Glomerular endothelial cell (primary cell): ENCODE measurements around the gene PDLIM1. TPM values are rescaled to one million over a fixed set of nuclear protein-coding genes. Genes with fewer than 3 reads are reported as not detected.

ENCODE experiments used
- DNase-seq: peaks from one replicate; pipeline ENCODE4 v3.0.0-alpha.2; 2011; ENCODE audit warnings: low read depth, low spot score; ENCODE audit errors: extremely low read depth
- total RNA-seq: library from RNA; depleted of rRNA; stranded (reverse); fragments of >200 nt; gene quantifications from 2 replicates; pipeline ENCODE4 v1.2.3, GENCODE V29; 2015

The PDLIM1 gene
- total RNA-seq, 1 donor from 2014 or later, result 110 TPM

DNA sequence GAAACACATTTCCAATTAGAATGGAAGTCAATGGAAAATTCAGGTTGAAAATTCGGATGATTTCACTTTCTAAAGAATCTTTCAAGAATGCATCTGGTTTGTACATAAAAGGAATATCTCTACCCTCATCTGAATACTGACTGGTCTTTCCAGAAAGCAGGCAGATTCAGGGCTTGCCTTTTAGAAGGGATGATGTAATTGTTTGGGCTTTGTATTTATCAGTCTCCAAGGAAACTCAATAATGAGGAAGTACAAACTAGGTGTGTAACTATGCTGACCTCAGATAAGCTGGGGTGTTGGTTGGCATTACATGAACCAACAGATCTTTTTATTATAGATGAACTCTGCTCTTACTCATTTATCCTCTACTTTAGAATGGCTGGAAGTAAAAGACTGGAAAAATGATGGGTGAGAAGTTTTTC is 24.1 kb downstream of the PDLIM1 start:
- peak; percentile 94 for DNase-seq

DNA sequence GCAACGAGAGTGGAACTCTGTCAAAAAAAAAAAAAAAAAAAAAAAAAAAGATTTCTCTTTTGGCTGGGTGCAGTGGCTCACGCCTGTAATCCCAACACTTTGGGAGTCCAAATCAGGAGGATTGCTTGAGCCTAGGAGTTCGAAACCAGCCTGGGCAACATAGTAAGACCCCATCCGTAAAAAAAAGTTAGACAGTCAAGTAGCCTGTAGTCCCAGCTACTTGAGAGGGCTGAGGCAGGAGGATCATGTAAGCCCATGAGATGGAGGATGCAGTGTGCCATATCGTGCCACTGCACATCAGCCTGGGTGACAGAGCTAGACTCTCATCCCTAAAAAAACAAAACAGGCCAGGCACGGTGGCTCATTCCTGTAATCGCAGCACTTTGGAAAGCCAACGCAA is 25.2 kb downstream of the PDLIM1 start:
- DNase-seq, result no peak

DNA sequence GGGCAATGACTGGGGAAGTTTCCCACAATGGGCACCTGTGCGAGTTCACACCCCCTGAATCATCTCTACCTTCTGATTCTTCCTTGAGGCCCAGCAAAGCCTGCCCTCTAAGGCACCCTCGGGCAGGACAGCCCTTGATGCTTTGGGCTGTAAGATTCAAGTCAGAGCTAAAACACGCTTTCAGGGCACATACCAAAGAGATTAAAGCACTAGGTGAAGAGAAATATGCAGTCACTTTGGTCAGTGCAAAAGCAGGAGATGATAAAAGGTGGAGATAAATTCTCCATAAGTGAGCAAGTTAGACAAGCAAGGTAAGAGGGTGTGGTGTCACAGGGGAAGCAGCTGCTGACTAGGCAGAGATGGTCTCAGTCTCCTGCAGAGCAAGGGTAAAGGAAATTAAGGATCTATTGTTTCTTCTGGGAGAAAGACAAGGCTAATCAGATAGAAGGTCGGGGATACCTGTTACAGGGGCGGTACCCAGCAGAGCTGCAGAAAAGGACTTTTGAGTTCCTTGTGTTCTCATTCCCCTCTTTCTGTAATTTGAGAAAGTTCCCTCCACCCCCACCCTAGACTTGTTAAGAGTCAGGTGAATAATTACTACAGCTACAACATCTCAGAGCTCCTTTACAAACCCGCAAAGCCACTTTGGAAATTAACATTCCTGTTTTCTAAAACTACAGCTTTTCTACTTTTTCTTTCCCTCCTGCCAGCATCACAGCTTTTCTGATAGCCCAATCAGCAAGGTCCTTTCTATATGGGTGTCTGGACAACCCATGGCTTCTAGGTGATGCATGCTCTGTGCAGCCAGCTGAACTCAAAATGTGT is 26.4 kb downstream of the PDLIM1 start:
- no peak for DNase-seq

DNA sequence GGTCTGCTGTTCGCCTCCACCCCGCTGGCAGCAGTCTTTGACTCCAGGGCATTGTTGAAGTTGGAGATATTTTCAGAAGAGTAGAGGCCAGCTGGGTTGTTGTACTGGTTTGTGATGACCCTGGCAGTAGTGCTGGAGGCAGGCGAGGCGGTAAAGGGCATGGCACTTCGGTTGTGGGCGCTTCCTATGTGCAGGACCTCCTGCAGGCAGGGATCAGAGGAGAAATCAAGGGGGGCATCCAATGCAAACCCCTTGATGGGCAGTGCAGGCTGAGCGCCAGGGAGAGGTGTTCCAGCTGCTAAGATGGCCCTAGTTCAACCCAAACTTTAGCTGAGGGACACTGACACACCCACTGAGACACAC is 27.0 kb downstream of the PDLIM1 start:
- no peak for DNase-seq

DNA sequence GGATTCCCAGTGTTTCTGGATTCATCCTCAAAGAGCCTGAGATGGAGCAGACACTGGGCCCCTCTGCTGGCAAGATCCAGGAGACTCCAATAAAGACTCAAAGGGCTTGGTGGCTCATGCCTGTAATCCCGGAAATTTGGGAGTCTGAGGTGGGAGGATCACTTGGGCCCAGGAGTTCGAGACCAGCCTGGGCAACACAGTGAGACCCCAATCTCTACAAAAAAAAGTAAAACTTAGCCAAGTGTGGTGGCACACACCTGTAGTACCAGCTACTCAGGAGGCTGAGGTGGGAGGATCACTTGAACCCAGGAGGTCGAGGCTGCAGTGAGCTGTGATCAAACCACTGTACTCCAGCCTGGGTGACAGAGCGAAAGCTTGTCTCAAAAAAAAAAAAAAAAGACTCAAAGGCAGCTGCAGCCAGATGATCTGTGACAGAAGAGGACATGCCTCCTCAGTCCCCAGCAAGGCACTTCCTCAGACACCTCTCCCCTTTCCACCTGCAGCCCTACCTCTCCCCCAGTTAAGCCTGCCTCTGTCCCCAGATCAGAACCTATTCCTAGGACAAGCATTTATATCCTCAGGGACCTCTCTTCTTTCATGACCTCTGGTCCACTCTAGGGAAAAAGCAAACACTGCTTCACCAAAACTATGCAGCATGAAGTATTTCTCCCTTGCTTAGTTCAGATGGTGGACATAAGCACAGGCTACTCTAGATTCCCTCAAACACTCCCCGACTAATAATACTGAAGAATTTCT is 27.9 kb downstream of the PDLIM1 start:
- DNase-seq, result no peak

DNA sequence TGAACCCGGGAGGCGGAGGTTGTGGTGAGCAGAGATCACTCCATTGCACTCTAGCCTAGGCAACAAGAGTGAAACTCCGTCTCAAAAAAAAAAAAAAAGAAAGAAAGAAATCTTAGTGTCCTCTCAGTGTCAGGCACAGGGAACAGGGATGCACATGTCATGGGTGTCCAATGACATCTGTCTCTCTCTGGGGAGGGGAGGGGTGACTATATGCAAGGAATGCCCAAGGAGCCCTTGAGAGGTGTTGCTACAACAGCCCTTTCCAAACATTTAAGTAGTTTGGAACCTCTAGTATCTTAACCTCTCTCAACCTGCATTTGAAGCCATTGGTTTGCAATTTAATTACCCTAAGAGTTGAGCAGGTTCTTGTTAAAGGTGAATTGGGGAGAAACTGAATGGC is 28.9 kb downstream of the PDLIM1 start:
- no peak for DNase-seq

DNA sequence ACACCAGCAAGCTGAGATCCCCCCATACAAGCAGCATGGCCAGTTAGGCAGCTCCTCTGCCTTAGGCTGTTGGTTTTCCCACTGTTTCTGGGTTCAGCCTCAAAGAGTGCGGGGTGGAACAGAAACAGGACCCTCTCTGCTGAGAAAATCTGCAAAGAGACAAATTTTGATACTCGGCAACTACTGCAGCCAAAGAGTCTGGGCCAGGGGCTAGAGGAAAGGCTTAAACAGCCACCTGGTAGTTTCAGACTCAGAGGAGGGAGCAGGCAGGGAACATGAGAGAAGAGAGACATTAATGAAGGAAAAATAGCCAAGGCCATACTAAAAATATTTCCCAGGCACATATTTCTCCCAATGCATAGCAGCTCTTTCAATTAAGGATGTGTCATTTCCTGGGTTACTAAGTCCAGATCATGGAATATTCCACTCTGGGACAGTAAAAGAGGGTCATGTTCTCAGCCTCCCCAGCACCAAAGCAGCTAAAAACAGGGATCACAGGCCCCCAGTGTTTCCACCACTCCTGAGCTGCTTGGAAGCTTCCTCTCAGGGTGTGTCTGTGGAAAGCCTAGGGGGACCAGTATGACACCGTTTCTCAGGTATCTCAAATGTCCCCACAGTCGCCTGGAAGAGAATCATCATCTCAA is 29.8 kb downstream of the PDLIM1 start:
- no peak for DNase-seq

DNA sequence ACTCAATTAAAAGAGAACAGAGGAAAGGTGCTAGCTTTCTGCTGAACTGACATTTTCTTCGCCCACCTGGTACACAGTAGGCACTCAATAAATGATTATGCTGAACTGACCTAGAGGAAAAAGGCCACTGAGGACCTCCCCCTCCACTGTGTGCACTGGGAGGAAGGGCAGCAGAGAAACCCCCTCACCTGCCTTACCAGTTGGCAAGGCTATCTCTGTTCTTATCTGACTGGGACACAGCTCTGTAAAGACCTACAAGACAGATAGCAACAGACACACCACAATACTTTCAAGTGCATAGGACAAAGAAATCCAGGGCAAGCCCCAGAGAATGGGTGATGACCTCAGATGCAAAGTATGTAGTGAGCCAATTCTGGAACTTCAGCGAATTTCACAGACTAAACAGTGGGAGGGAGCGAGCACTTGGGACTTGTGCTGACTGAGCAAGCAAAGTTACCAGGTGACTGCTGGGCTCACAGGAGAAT is 30.4 kb downstream of the PDLIM1 start:
- no peak for DNase-seq

DNA sequence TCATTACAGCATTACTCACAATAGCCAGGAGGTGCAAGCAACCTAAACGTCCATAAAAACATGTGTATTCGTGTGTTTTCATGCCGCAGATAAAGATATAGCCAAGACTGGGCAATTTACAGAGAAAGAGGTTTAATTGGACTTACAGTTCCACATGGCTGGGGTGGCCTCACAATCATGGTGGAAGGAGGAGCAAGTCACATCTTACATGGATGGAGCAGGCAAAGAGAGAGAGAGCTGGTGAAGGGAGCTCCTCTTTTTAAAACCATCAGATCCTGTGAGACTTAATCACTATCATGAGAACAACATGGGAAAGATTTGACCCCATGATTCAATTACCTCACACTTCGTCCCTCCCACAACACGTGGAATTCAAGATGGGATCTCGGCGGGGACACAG is 33.0 kb downstream of the PDLIM1 start:
- DNase-seq, result no peak

DNA sequence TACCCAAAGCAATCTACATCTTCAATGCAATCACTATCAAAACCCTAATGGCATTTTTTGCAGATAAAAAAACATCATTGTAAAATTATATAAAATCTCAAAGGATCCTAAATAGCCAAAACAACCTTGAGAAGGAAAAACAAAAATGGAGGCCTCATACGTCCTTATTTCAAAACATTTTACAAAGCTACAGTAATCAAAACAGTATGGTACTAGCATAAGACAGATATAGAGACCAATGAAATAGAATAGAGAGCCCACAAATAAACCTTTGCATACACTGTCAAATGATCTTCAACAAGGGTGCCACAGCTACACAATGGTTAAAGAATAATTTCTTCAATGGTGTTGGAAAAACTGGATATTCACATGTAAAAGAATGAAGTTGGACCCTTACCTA is 34.5 kb downstream of the PDLIM1 start:
- no peak for DNase-seq

DNA sequence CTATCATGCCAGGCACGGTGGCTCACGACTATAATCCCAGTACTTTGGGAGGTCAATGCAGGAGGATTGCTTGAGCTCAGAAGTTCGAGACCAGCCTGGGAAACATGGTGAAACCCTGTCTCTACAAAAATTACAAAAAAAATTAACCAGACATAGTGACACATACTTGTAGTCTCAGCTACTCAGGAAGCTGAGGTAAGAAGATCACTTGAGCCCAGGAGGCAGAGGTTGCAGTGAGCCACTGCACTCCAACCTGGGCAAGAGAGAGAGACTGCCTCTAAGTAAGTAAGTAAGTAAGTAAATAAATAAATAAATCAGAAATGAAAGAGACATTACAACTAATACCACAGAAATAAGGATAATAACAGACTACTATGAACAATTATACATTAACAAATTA is 36.2 kb downstream of the PDLIM1 start:
- no peak for DNase-seq

DNA sequence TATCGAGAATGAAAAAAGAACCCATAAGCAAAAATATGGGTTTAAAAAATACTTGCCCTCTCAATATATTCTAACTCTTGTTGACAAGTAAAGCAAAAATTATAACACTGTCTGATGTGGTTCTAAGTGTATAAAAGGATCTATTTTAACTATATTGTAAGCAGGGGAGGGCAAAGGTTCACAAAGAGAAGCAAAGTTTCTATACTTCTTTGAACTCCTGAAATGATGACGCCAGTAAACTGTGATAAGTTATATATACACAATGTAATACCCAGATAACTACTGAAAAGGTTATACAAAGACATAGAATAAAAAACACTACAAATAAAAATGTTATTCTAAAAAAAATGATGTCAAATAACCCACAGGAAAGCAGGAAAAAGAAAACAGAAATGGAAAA is 37.1 kb downstream of the PDLIM1 start:
- DNase-seq, result no peak

DNA sequence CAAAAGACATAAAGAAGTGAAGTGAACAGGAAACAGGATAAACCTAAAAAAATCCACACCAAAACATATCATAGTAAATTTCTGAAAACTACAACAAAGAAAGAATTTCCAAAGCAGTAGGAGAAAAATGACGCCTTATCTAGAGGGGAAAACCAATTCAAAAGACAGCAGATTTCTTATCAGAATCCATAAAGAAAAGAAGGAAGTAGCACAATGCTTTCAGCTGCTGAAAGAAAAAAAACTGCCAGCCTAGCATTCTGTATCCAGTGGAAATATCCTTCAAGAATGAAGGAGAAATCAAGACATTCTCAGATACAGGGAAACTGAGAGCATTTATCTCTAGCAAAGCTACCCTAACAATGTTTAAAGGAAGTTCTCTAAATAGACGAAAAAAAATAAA is 37.8 kb downstream of the PDLIM1 start:
- no peak for DNase-seq

DNA sequence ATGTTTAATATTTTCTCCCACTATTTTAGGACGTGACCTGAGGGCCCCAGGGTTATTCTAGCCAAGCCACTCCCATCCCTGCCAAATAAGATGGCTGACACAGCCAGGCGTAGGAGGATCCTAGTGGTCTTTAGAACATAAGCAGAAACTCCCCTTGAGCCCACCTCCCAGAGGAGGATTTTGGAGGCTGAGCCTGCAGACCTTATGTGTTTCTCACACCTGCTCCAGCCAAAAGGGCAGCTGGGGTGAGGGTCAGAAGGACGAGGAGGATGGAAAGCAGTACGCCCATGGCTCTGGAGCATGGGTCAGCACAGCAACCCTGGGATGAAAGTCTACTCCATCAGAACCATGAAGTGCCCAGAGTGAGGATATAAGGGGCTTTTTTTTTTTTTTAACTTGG is 39.9 kb downstream of the PDLIM1 start:
- no peak for DNase-seq

DNA sequence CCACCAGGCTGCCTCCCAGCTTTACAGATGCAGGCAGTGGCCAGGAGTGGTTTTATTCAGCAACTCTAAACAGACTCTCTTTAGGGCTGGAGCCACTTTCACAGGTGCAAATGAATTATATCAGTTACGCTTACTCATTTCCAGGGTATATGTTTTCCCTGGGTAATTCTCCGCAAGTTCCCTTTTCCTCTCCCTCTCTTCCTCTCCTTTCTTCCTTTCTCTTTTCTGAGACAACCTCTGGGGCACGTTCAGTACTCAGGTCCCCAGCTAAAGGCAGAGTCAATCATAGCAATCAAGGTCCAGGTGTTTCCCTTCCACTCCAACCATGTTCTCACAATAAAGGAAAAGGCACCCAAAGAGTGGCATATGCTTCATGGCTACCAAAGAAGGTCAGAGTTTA is 41.3 kb downstream of the PDLIM1 start:
- DNase-seq, result no peak

DNA sequence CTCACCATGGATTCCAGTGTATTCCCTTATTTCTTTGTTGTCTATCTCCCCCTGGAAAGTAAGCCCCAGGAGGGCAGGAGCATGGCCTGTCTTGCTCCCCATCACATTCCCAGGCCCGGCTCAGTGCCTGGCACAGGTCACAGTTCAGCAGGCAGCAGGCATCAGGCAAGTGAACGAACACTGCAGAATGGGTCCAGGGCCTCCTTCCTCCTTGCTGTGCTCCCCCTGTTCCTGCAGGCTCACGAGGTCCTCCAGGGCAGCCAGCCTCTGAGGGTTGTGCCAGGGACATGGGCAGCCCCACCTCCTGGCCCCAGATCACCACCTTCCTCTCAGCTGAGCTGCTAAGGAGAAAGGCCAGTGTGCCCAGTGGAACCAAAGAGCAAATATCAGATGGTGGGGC is 41.8 kb downstream of the PDLIM1 start:
- no peak for DNase-seq

DNA sequence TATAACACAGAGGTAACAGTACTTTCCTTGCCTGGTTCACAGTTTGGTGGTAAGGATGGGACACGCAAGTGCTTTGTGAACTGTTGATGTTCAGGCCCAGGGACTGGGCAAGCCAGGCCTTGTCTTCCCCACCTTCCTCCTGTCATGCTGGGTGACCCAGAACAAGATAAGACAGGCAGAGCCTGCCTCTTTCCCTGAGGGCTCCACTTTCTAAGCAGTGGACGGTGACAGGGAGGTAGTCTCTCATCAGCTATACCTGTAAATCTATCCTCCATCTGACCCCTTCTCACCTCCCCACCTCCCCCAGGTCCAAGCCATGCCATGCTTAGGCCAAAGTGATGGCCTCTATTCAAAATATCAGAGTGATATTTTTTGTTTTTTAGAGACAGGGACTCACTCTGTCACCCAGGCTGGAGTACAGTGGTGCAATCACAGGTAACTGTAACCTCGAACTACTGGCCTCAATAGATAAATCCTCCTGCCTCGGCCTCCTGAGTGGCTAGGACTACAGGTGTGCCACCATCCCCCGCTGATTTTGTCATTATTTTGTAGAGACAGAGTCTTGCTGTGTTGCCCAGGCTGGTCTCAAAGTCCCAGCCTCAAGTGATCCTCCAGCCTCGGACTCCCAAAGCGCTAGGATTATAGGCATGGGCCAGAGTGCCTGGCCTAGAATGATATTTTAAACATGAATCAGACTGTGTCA is 42.8 kb downstream of the PDLIM1 start:
- DNase-seq, result no peak

DNA sequence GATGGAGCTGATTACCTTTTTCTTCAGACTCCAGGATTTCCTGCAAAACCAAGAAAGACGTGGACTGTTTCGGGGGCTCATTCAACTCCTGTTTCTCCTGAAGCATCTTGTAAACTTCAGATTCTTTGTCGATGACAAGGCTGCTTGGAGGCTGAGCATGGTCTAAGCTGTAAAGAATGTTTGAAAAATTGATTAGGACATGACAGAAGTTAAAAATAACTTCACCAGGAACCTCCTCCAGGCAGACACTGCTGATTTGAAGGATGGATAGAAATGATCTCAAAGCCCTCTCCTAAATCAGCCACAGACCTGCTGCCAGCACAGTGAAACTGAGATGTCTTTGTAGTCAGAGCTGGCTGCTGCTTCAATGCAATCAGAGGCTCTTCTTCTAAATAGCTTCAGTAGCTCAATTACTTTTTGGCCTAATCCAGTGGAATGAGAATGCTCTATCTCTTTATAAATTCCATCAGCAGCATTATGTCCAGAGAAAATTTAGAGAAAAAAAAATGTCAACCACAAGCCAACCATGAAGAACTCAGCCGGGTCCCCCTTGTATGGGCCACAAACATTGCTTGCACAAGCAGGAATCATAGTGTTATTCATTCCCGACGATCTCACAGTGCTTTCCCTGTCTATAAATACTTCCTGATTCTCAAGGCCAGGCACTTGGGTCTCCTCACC is 43.5 kb downstream of the PDLIM1 start:
- no peak for DNase-seq

DNA sequence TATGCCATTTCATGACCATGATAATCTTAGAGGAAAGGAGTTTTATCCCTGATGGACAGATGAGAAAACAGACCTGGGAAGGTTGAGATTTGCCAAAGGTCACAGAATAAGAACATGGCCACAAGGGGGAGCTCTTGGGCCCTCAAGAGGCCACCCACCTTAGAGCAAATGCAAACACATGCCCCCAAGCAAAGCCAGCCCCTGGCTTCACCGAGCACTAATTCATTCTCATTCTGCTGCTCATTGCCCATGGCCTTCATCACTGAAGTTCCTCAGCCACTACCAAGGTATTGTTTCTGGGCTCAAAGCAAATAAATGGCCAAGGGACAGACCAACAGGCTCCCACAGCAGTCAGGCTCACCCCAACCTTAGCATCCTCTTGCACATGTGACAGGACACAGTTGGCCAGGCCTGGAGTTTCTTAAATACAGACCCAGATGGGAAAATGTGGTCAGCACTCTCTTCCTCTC is 44.2 kb downstream of the PDLIM1 start:
- no peak for DNase-seq

DNA sequence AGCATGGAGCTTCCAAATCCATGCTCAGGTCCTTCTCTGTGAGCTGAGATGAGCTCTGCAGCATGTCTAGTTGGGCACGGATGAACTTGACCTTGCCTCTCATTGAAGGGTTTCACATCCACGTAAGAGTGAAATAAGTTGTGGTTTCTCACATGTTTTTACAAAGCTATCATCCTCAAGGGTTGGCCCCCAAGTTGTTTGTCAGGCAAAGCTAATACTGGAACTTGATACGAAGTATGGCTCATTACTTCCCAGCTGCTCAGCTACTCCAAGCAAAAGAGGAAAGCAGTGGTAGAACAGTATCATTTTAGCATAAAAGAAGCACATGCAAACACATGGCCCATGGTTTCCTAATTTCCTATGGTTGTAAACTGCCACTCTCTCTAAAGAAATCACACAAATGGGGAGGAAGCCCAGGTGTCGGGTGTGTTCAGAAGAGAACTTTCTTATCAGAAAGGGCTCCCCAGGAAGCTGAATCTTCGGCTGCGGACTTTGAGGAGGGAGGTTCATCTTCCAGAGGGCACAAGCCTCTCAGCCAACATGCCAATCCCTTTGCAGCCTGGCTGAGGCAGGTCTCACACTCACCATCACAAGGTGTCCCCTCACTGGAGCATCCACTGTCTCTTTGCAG is 45.3 kb downstream of the PDLIM1 start:
- DNase-seq, result no peak
